DND-41 (cell line): Measurements from ENCODE around the gene PRELID3B.

Experiments
- CTCF ChIP-seq: IDR thresholded peaks from 2 replicates; pipeline ENCODE4 v1.5.1; 2012; ENCODE audit warnings: borderline replicate concordance, low read length, moderate library complexity, mild to moderate bottlenecking; ENCODE audit not compliant: poor library complexity, severe bottlenecking; ENCODE audit errors: extremely low read depth
- EZH2 ChIP-seq: IDR thresholded peaks from 3 replicates; pipeline ENCODE4 v1.6.1; 2012; ENCODE audit warnings: borderline replicate concordance, low read depth, mild to moderate bottlenecking, moderate library complexity, low read length, inconsistent platforms; ENCODE audit not compliant: severe bottlenecking

DNA sequence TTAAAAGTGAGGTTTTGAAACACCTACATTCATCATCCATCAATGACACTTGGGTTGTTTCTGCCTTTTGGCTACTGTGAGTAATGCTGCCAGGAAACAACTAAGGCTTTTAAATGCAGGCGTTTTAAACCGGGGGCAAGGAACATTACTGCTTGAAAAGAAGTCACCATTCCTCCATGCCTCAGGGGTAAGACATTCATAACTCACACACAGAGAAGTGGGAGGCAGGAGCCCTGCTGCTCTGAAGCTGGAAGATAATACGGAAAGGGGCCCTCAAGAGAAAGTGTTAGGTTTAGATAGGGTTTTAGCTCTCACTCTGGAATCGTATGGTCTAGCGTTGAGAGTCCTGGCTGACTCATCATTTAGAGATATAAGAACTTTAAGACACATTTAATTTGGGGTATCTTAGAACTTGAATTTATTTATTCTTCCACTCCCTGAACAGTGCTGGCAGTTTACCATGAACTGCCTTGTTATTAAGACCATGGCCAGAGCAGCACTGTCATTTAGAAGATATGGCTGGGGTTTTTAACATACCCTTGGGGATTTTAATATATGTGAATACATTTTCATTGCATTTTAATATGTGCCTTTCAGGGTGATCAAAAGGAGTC, 21.5 kb downstream of the PRELID3B start:
- TF ChIP-seq CTCF: no peak
- TF ChIP-seq EZH2: no peak
